Common myeloid progenitor, CD34-positive (primary cell): ENCODE measurements around the gene RPL18. TPM values are rescaled to one million over a fixed set of nuclear protein-coding genes. Genes with fewer than 3 reads are reported as not detected.

ENCODE experiments used
- CTCF ChIA-PET: fragments of 350-600 bp; sonication (Branson Sonifier 250); formaldehyde crosslinking; loops from one replicate; lab custom pipeline; 2021; ENCODE audit warnings: antibody characterized with exemption; lab: Charles Lee
- POLR2A ChIA-PET: fragments of 350-600 bp; sonication (Branson Sonifier 250); formaldehyde crosslinking; loops from one replicate; lab custom pipeline; 2021; ENCODE audit warnings: antibody characterized with exemption; lab: Charles Lee
- DNase-seq, 3 donors: peaks; one replicate each; pipeline versions ENCODE4 v3.0.0 to v3.0.0-alpha.2; 2013
- H3K27ac ChIP-seq, 2 experiments: 1 replicate in 1 of 2; 2 replicates in 1 of 2; pipeline ENCODE4 v1.7.0; 2013; ENCODE audit warnings: inconsistent platforms in 2 of 2, low read length in 2 of 2, mild to moderate bottlenecking in 2 of 2, low read depth in 1 of 2, moderate library complexity in 1 of 2; ENCODE audit not compliant: severe bottlenecking in 2 of 2, insufficient read depth in 1 of 2, poor library complexity in 1 of 2
- H3K27me3 ChIP-seq, 5 experiments: replicated peaks in 2 of 5; 1 replicate in 3 of 5; 2 replicates in 2 of 5; pipeline versions ENCODE4 v1.6.1 to v1.7.0; 2013; ENCODE audit warnings: low read length in 4 of 5, mild to moderate bottlenecking in 2 of 5, moderate library complexity in 2 of 5, inconsistent platforms in 1 of 5; ENCODE audit not compliant: insufficient read depth in 5 of 5, control insufficient read depth in 4 of 5
- H3K36me3 ChIP-seq, 4 experiments: 1 replicate in 2 of 4; 2 replicates in 2 of 4; pipeline versions ENCODE4 v1.6.1 to v1.7.0; 2013; ENCODE audit warnings: low read length in 3 of 4, control low read depth in 1 of 4, mild to moderate bottlenecking in 1 of 4; ENCODE audit not compliant: control insufficient read depth in 4 of 4, insufficient read depth in 4 of 4
- H3K4me1 ChIP-seq, 4 experiments: 1 replicate in 3 of 4; 2 replicates in 1 of 4; pipeline versions ENCODE4 v1.6.1 to v1.7.1; 2013; ENCODE audit warnings: low read length in 3 of 4, mild to moderate bottlenecking in 3 of 4, control low read depth in 1 of 4, inconsistent platforms in 1 of 4, moderate library complexity in 1 of 4; ENCODE audit not compliant: control insufficient read depth in 4 of 4, insufficient read depth in 4 of 4; ENCODE audit errors: control extremely low read depth in 1 of 4
- H3K4me3 ChIP-seq, 7 experiments: 1 replicate in 4 of 7; 2 replicates in 3 of 7; pipeline versions ENCODE4 v1.5.1 to v1.7.0; 2013; ENCODE audit warnings: mild to moderate bottlenecking in 7 of 7, low read length in 6 of 7, moderate library complexity in 6 of 7, inconsistent platforms in 2 of 7, low read depth in 2 of 7, control low read depth in 1 of 7; ENCODE audit not compliant: insufficient read depth in 4 of 7, control insufficient read depth in 1 of 7; ENCODE audit errors: extremely low read depth in 1 of 7
- H3K9me3 ChIP-seq, 5 experiments: 1 replicate in 4 of 5; 2 replicates in 1 of 5; pipeline versions ENCODE4 v1.6.1 to v1.7.1; 2013; ENCODE audit warnings: low read length in 4 of 5, mild to moderate bottlenecking in 2 of 5, inconsistent platforms in 1 of 5, low read depth in 1 of 5, moderate library complexity in 1 of 5; ENCODE audit not compliant: control insufficient read depth in 4 of 5, insufficient read depth in 2 of 5; ENCODE audit errors: control extremely low read depth in 1 of 5
- WGBS: methylation state at CpG from one replicate; pipeline ENCODE4 v1.1.5; 2013; ENCODE audit not compliant: insufficient coverage; 5-methylcytosine and 5-hydroxymethylcytosine counted together
- polyA plus RNA-seq: library from polyadenylated mRNA; unstranded; fragments of 120-200 nt; gene quantifications from one replicate; pipeline ENCODE4 v1.2.1, GENCODE V29; 2013

The RPL18 gene
- polyA plus RNA-seq, result 3,335 TPM

DNA sequence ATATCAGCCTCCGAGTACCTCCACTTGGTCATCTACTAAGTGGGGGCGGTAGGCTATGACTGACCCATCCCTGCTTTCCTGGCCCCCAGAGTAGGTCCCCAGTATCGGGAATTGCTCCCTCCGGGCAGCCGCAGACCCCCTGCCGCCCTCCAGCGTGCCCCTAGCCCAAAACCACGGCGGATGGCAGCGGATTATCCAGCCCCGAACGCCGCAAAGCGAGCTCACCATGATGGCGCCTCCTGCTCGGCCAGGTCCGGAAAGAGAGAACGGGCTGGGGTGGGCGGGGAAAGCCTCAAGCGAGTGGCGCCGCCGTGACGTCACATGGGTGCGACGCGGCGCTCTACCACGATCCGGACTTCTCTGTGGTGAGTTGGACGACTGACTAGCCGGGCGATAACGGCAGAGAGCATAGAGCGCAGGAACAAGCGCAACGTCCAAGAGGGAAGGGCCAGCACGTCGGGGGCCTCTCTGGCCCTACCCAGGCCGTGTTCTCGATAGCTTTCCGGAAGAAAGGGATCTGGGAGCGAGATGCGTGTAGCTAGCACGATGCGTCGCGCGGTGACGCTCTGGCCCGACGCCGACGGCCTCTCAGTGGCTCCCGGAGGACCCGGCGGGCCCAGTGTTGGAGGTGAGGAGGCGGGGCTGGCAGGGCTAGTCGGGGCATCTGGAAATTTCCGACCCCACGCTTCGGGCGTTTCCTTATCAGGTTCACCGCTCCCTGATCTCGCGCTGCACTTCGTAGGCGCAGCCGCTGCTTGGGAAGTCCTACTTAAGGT is at the start of gene RPL18, which contains the start of gene SPHK2:
Gene RPL18 (minus strand): TSS at position 263 of the 776 bp plus-strand sequence. CDS start 35 bp downstream, at position 228.
Gene SPHK2 (plus strand): TSS at position 591 of the 776 bp plus-strand sequence. CDS start 1,009 bp downstream, outside the sequence.
- Histone ChIP-seq H3K36me3 (peaks cover 13 to 38% (median 24%) of the 10 kb centered on the region in 4 experiments), H3K27ac (peak within 1 kb of the TSS; percentile 87 to 98), H3K9me3 (no peaks in the 10 kb centered on the region), H3K27me3 (no peaks in the 10 kb centered on the region), H3K4me3 (peak within 1 kb of the TSS; percentile 83 to 100 (median 97)), H3K4me1 (peaks cover 7 to 45% (median 35%) of the 10 kb centered on the region in 4 experiments)
- 0% methylated on average over 69 of the region's 69 CpGs for WGBS
- DNase-seq, result peak; percentile 100
- ChIA-PET CTCF (interaction anchor here (1.0 to 3.2 kb wide), 3 partner anchors 10 to 33 kb away, joined by 3 to 14 read pairs (median 6); no protein-coding TSS in a partner anchor), POLR2A (interaction anchor here (0.6 to 1.3 kb wide), 4 partner anchors 12 to 354 kb away, joined by 3 to 4 read pairs (median 3); partner anchors contain the start of gene EMP3)

DNA sequence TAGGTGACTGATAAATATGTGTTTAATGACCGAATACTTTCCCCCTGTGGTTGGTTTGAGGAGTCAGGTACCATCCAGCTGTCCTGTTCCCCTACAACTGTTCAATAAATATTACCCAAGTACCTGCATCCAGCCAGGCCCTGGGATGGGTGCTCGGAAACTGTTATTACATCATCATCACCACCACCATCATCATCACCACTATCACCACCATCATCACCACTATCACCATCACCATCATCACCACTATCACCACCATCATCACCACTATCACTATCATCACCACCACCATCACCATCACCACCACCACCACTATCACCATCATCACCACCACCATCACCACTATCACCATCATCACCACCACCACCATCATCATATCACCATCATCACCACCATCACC is 49.8 kb upstream of the RPL18 start:
- Histone ChIP-seq H3K36me3 (no peaks in the 10 kb centered on the region), H3K9me3 (no peaks in the 10 kb centered on the region), H3K27me3 (peaks cover 0 to 2% (median 0%) of the 10 kb centered on the region in 5 experiments), H3K4me1 (no peaks in the 10 kb centered on the region), H3K27ac (no peak overlapping the region), H3K4me3 (no peak overlapping the region)
- POLR2A ChIA-PET, result no interaction called here
- CTCF ChIA-PET, result no interaction called here
- DNase-seq, result no peak
- WGBS, result 100% methylated on average over 2 of the region's 2 CpGs

DNA sequence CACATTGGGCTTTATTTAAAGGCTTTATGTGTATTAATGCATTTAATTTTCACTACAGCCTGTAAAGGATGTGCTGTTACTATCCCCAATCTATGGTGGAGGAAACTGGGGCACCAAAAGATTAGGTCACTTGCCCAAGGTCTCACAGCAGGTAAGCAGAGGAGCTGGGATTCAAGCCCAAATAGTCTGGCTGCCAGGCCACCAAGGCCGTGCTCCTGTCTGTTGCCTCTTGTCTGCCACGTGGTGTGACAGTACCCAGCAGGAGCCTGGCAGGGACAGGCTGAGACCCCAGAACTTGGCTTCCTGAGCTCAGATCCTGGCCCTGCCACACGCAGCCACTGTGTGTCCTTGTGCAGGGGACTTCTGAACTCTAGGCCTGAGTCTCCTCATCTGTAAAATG is 49.4 kb upstream of the RPL18 start:
- CTCF ChIA-PET, result interaction anchor here (0.9 kb wide), 1 partner anchor 9 kb away, joined by 3 read pairs; no protein-coding TSS in a partner anchor

DNA sequence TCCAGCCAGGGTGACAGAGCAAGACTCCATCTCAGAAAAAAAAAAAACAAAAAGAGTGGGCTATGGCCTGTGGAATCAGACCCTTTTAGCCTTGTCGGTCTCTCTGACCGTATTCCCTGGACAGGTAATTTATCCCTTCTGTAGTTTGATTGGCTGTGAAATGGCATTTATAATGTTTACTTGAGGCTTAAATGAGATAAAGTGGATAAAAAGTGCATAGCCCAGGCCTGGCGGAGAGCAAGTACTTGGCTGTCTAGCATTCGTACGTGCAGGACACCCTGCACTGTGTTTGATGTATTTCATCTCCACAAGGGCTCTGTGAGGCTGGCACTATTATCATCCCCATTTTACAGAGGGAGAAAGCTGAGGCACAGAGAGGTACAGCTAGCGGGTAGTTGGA is 46.8 kb upstream of the RPL18 start:
- H3K27me3 ChIP-seq, result peaks cover 0 to 2% (median 0%) of the 10 kb centered on the region in 5 experiments
- DNase-seq, result no peak
- 98% methylated on average over 6 of the region's 6 CpGs for WGBS
- H3K4me3 ChIP-seq, result no peak overlapping the region
- peaks cover 0 to 7% (median 4%) of the 10 kb centered on the region in 4 experiments for H3K4me1 ChIP-seq
- CTCF ChIA-PET, result interaction anchor here (1.0 to 1.6 kb wide), 3 partner anchors 10 to 60 kb away, joined by 3 to 5 read pairs (median 4); partner anchors contain the start of gene CA11
- H3K36me3 ChIP-seq, result no peaks in the 10 kb centered on the region
- POLR2A ChIA-PET, result no interaction called here
- H3K9me3 ChIP-seq, result no peaks in the 10 kb centered on the region
- no peak overlapping the region for H3K27ac ChIP-seq

More for the DNA sequence above, 49.4 kb upstream of the RPL18 start:
- H3K27ac ChIP-seq, result no peak overlapping the region
- DNase-seq, result no peak
- peaks cover 0 to 2% (median 0%) of the 10 kb centered on the region in 5 experiments for H3K27me3 ChIP-seq
- no peaks in the 10 kb centered on the region for H3K36me3 ChIP-seq
- H3K9me3 ChIP-seq, result no peaks in the 10 kb centered on the region
- POLR2A ChIA-PET, result no interaction called here
- H3K4me3 ChIP-seq, result no peak overlapping the region
- H3K4me1 ChIP-seq, result no peaks in the 10 kb centered on the region
- 88% methylated on average over 3 of the region's 3 CpGs for WGBS

DNA sequence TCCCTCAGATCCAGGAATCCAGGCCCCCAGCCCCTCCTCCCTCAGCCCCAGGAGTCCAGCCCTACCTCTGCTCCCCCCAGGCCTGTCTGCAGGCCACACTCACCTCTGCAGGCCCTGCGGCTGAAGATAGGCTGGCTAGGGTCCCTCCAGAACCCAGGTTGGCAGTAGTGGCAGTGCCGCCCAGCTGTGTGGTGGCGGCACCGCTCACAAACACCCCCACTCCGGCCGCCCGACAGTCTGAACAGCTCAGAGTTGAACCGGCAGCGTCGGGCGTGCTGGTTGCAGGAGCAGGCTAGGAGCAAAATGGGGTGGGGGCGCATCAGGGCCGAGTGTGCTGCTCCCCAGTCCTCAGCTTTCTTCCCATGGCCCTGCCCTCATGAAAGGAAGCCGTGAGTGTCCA is 45.5 kb upstream of the RPL18 start:
- POLR2A ChIA-PET, result no interaction called here
- CTCF ChIA-PET, result interaction anchor here (0.9 kb wide), 1 partner anchor 123 kb away, joined by 3 read pairs; no protein-coding TSS in a partner anchor

DNA sequence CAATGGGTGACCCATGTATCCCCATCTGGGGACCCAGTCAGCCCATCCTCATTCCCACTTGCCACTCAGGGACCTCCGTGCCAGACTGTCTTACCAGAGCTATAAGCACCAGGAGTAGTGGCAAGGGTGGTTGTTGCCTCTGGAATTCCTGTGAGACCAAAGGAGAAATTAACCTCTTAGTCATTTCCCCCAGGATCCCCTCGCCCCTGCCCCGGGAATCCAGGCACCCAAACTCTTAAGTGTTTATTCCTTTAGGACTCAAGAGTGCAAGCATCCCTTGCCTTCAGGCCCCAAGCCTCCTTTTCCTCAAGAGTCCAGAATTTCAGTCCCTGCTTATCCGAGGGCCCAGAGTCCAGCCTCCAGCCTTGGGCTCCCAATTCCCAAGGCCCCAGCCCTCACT is 44.7 kb upstream of the RPL18 start:
- no peak overlapping the region for H3K27ac ChIP-seq
- no peaks in the 10 kb centered on the region for H3K9me3 ChIP-seq
- peaks cover 0 to 9% (median 6%) of the 10 kb centered on the region in 4 experiments for H3K4me1 ChIP-seq
- H3K27me3 ChIP-seq, result peaks cover 0 to 2% (median 0%) of the 10 kb centered on the region in 5 experiments
- H3K4me3 ChIP-seq, result no peak overlapping the region
- POLR2A ChIA-PET, result no interaction called here
- WGBS, result 100% methylated on average over 4 of the region's 4 CpGs
- CTCF ChIA-PET, result interaction anchor here (1.5 to 1.6 kb wide), 2 partner anchors 14 to 124 kb away, joined by 3 read pairs; no protein-coding TSS in a partner anchor
- DNase-seq, result no peak
- no peaks in the 10 kb centered on the region for H3K36me3 ChIP-seq

More for the DNA sequence above, 45.5 kb upstream of the RPL18 start:
- Histone ChIP-seq H3K27ac (no peak overlapping the region), H3K4me1 (peaks cover 0 to 9% (median 6%) of the 10 kb centered on the region in 4 experiments), H3K27me3 (peaks cover 0 to 2% (median 0%) of the 10 kb centered on the region in 5 experiments), H3K9me3 (no peaks in the 10 kb centered on the region), H3K36me3 (no peaks in the 10 kb centered on the region), H3K4me3 (no peak overlapping the region)
- no peak for DNase-seq
- WGBS, result 99% methylated on average over 13 of the region's 14 CpGs
